Measurements from ENCODE around the gene NR2E1.

NR2E1 gene

DNA sequence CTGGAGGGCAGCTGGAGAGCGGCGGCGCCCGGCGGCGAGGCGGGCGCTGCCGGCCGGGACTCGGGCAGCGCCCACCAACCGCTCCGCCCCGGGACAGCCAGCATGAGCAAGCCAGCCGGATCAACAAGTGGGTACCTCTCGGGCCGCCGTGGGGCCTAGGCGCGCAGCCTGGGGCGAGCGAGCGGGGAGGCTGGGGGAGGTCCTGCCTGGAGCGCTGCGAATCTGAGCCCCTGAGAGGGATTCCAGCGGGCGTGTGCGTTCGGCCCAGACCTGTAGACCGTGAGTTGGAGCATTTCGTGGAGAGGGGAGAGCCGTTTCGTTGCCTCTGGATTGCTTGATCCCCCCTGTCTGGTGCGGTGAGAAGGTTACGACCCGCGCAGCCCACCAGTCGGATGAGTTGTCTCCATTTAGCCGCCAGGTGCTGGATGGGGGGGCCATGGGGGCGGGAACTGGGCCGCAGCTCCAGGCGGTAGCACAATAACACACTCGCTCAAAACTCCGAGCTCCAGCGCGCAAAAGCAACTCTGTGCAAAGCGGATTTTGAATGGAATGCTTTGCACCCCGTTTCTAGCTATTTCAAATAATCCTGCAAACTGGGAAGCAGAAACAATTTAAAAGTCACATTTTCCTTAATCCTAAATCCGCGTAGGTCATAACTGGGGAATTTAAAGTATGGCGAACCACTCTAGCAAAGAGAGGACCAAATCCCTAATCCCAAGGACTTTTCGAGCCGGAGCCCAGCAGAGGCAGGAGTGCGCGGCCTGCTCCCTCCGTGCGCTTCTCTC, 1.0 kb downstream of the NR2E1 start:
- Histone ChIP-seq H3K36me3 (no peaks in the 10 kb centered on the region), H3K4me2 (no peak overlapping the region), H3K4me3 (0 out of 20 replicates have a peak overlapping the region, but pooled peaks of 1 of the 10 experiments have one; percentile 44), H3K27ac (no peak overlapping the region), H4K20me1 (peaks cover 0 to 94% (median 72%) of the 10 kb centered on the region in 11 experiments; a peak in 17 of 22 replicates), H3K9me3 (replicated peaks in 1 of 11) (peaks cover 26 to 74% (median 39%) of the 10 kb centered on the region in 11 experiments; a peak in 19 of 22 replicates), H3K4me1 (peaks cover 0 to 15% (median 11%) of the 10 kb centered on the region in 10 experiments; a peak in 12 of 20 replicates), H3K27me3 (peaks cover 100% of the 10 kb centered on the region in 11 experiments), H3K9ac (no peak overlapping the region)
- no peak for TF ChIP-seq Cebpa-rat (IDR thresholded peaks at IDR 0.05)

DNA sequence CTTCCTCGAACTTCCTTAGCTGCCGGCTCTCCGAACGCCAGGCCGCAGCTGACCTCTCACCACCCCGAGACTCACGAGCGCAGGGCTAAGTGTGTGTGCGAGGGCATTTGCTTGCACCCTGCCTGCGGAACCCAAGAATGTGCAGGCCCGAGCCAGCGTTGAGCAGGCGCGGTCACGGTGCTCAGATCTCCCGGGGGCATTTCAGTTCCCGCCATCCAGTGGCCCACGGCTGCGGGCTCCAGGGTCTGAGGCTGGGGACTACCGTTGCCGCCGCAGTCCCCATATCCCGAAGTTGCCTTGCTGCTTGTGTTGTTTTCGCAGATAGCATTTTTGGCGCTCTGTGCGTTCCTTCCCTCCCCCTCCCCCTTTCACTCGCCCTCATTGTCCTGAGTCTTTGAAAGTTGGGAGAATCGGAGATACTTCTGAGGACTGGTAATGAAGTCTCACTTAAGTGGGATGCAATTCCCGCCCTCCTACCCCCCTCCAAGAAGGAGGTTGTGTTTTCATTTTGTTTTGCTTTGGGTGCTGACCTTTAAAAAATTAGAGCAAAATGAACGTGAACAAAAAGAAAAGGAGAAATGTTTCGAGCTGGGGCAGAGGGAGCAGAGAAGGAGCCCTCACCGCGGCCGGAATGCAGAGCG, 1.7 kb downstream of the NR2E1 start:
- TF ChIP-seq Cebpa-rat (IDR thresholded peaks at IDR 0.05): no peak
- Histone ChIP-seq H3K4me3 (0 out of 20 replicates have a peak overlapping the region, but pooled peaks of 2 of the 10 experiments have one; percentile 24 to 44), H3K9ac (no peak overlapping the region), H3K9me3 (replicated peaks in 1 of 11) (peaks cover 26 to 74% (median 39%) of the 10 kb centered on the region in 11 experiments; a peak in 19 of 22 replicates), H3K27me3 (peaks cover 100% of the 10 kb centered on the region in 11 experiments), H3K27ac (no peak overlapping the region), H3K4me2 (peak overlapping the region in 1 of 11 experiments; percentile 78; a peak in 2 of 22 replicates), H3K4me1 (peaks cover 0 to 15% (median 11%) of the 10 kb centered on the region in 10 experiments; a peak in 12 of 20 replicates), H3K36me3 (no peaks in the 10 kb centered on the region), H4K20me1 (peaks cover 0 to 91% (median 72%) of the 10 kb centered on the region in 11 experiments; a peak in 17 of 22 replicates)

DNA sequence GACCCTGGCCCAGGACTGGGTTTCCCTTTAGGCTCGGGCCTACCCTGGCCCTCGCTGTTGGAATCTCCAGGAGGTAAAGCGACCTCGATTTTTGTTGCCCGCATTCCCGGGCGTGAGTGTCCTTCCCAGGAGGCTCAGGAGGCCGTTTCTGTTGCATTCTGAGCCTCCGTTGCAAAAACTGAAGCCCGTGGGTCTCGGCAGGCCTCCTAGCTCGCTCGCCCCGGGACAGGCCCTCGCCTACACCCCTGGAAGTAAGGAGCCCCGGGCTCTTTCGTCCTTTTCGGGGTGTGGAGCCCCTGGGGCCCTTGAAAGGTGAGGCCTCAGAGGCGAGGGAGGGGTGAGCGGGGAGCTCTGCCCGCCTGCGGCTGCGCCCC, 2.3 kb downstream of the NR2E1 start:
- no peaks in the 10 kb centered on the region for H3K36me3 ChIP-seq
- peaks cover 0 to 88% (median 72%) of the 10 kb centered on the region in 11 experiments; a peak in 17 of 22 replicates for H4K20me1 ChIP-seq
- TF ChIP-seq Cebpa-rat (IDR thresholded peaks at IDR 0.05): no peak
- peak overlapping the region in 7 of 10 experiments; percentile 17 to 44 (median 33); a peak in 7 of 20 replicates for H3K4me3 ChIP-seq
- no peak overlapping the region for H3K9ac ChIP-seq
- H3K4me2 ChIP-seq: peak overlapping the region in 5 of 11 experiments; percentile 28 to 78 (median 50); a peak in 9 of 22 replicates
- H3K9me3 ChIP-seq (replicated peaks in 1 of 11): peaks cover 26 to 74% (median 39%) of the 10 kb centered on the region in 11 experiments; a peak in 19 of 22 replicates
- H3K4me1 ChIP-seq: peaks cover 0 to 15% (median 11%) of the 10 kb centered on the region in 10 experiments; a peak in 12 of 20 replicates
- H3K27me3 ChIP-seq: peaks cover 100% of the 10 kb centered on the region in 11 experiments
- H3K27ac ChIP-seq: no peak overlapping the region

DNA sequence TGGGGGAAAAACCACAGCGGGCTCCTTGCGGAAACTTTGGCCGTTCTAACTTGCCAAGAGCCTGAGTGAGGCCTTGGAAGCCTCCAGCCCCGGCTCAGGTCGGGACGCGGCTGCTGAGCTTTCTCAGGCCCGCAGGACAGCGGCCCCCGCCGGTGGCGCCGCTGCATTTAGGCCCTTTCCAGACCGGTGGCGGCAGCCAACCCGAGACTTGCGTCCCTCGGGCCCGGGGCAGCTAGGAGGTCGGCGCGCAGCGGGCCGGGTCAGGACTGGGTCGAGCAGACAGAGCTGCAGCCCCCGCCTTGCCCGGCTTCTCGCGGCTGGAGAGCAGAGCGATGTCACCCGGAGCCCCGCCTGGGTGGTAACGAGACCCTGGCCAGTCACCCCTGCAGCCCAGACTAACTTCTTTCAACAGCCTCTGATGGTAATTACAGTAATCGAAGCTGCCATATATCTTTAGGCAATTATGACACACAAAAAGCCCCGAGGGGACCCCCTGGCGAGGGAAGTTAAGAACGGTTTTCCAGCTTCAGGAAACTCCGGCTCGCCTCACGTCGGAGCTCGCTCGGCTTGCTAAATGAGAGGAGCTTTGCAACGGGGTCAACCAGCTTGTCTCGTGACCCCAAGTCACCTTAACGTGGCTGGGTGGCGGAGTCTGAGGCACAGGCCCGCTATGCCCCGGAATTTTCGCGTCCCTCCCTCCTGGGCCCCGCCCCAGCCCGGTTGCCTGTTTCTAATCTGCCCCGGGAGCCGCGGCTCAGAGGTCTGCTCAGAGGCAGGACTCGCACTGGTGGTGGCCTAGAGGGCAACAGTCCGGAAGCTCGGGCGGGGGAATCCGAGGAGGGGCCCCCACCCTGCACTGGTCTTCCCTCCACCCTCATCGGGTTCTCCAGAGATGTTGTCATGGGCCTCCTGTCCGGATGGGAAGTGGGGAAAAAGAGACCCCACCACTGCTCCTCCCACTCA, 3.0 kb downstream of the NR2E1 start:
- H3K4me1 ChIP-seq: peaks cover 0 to 15% (median 11%) of the 10 kb centered on the region in 10 experiments; a peak in 12 of 20 replicates
- H3K36me3 ChIP-seq: no peaks in the 10 kb centered on the region
- peaks cover 25 to 67% (median 37%) of the 10 kb centered on the region in 11 experiments; a peak in 19 of 22 replicates for H3K9me3 ChIP-seq (replicated peaks in 1 of 11)
- peak overlapping the region in 8 of 11 experiments; percentile 15 to 78 (median 33); a peak in 13 of 22 replicates for H3K4me2 ChIP-seq
- H3K27ac ChIP-seq: no peak overlapping the region
- no peak overlapping the region; a peak in 1 of 22 replicates for H3K9ac ChIP-seq
- H4K20me1 ChIP-seq: peaks cover 0 to 82% (median 72%) of the 10 kb centered on the region in 11 experiments; a peak in 17 of 22 replicates
- peak overlapping the region in 7 of 10 experiments; percentile 17 to 44 (median 33); a peak in 11 of 20 replicates for H3K4me3 ChIP-seq
- peaks cover 100% of the 10 kb centered on the region in 11 experiments for H3K27me3 ChIP-seq
- no peak for TF ChIP-seq Cebpa-rat (IDR thresholded peaks at IDR 0.05)

DNA sequence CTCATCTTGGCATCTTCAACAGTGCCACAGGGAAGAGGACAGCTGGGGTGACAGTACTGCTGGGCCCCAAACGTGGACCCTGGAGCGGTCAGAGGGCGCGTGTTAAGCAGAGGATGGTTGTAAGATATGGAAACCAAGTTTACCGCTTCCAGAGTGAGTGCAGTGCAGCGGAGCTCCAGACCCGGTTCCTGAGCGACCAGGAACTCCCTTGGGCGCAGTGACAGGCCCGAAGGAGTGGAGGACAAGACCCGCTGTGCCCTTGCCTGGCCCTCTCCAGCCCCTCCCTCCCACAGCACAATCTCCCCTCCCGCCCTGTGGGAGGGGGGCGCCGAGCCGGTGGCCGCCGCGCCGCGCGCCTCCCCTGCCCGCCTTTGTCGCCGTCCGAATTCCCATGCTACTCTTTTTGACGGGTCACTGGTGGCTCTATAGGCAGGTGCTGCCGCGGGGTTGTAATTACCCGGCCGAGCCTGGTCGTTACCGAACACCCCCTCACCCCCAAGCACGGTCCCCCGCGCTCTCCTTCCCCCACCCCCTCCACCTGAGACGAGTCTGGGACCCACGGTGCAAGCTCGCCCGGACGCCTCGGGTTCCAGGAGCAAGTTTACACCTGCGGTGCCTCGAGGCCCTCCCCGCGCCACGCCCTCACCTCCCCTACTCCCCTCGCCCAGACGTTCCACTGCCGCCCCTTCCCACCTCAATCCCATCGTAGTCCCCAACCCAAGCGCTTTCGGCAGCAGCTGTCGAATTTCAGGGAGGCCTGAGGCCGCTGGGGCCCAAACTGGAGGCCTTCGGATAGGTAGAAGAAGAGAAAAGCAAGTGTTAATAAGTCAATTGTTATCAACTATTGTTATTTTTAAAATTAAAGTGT, 3.9 kb downstream of the NR2E1 start:
- H3K9me3 ChIP-seq (replicated peaks in 1 of 11): peaks cover 22 to 66% (median 41%) of the 10 kb centered on the region in 11 experiments
- H4K20me1 ChIP-seq: peaks cover 0 to 73% (median 64%) of the 10 kb centered on the region in 11 experiments; a peak in 17 of 22 replicates
- no peak overlapping the region for H3K4me3 ChIP-seq
- no peak overlapping the region for H3K27ac ChIP-seq
- peaks cover 100% of the 10 kb centered on the region in 11 experiments for H3K27me3 ChIP-seq
- H3K4me1 ChIP-seq: peaks cover 0 to 15% (median 9%) of the 10 kb centered on the region in 10 experiments; a peak in 12 of 20 replicates
- no peak overlapping the region for H3K9ac ChIP-seq
- no peaks in the 10 kb centered on the region for H3K36me3 ChIP-seq
- 0 out of 22 replicates have a peak overlapping the region, but pooled peaks of 1 of the 11 experiments have one; percentile 77 for H3K4me2 ChIP-seq
- no peak for TF ChIP-seq Cebpa-rat (IDR thresholded peaks at IDR 0.05)

DNA sequence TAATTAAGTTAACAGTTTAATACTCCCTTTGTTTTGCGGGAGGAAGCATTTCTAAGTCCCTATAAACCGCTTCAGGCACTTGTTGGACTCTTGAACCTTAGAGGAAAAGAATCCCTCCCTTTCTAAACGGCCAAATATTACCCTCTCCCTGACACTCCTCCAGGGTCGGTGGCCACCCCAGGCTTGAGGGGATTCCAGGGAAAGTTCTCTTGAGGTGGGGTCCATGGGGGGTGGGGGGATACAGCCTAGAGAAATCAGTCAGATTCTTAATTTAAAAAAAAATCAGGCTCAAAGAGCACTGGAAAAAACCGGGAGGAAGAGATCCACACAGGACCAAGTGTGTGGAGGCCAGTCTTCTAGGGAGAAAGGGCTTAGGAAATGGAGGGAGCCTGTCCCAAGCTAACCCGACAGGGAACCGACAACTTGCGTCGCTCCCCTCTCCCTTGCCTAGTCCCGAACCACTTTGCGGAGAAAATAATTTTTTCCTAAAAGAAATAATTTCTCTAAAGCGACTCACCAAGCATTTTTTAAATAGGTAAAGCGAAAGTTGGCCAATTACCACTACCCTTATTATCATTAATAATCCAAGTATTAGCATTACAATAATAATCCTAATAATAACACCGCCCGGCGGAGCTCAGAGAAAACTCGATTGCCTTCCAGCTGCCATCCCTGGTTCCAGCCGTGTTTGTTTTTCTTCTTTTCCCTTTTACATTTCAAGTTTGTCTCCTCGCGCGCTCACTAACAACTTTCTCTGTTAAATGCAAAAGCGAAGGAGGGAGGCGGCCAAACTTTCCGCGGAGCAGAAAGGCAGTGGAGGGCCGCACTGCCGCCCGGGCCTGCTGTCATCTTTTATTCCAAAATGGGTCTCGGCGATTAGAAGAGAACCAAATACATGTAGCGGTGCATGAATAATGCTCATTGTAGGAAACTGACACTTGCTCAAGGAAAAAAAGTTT, 4.8 kb downstream of the NR2E1 start:
- Histone ChIP-seq H4K20me1 (peaks cover 0 to 64% (median 57%) of the 10 kb centered on the region in 11 experiments; a peak in 17 of 22 replicates), H3K4me1 (peaks cover 0 to 15% (median 7%) of the 10 kb centered on the region in 10 experiments; a peak in 6 of 20 replicates), H3K36me3 (no peaks in the 10 kb centered on the region), H3K27me3 (peaks cover 100% of the 10 kb centered on the region in 11 experiments), H3K9ac (no peak overlapping the region), H3K9me3 (replicated peaks in 1 of 11) (peaks cover 22 to 66% (median 46%) of the 10 kb centered on the region in 11 experiments), H3K27ac (no peak overlapping the region), H3K4me3 (no peak overlapping the region), H3K4me2 (no peak overlapping the region)
- no peak for TF ChIP-seq Cebpa-rat (IDR thresholded peaks at IDR 0.05)

Data from BLaER1 treated with 17β-estradiol and CSF1 and Interleukin-3, amounts not matched to agents 10 nM and 100 nM (cell line).